Gastroesophageal sphincter (tissue), 3 donors: Measurements from ENCODE around the gene COL28A1.

ENCODE experiments used
- CTCF ChIP-seq, 4 experiments: fragments of 200-600 bp in 2 of 4; fragments of 450-650 bp in 2 of 4; sonication (generic) in 1 of 4; IDR thresholded peaks; one replicate each; pipeline ENCODE4 v1.5.1; 2017 to 2019; ENCODE audit warnings: antibody characterized with exemption in 4 of 4, mild to moderate bottlenecking in 2 of 4, moderate library complexity in 2 of 4
- POLR2A ChIP-seq, 2 donors: fragments of 450-650 bp; IDR thresholded peaks; one replicate each; pipeline ENCODE4 v1.6.1; 2017; ENCODE audit warnings: antibody characterized with exemption in 2 of 2, mild to moderate bottlenecking in 2 of 2, moderate library complexity in 1 of 2

DNA sequence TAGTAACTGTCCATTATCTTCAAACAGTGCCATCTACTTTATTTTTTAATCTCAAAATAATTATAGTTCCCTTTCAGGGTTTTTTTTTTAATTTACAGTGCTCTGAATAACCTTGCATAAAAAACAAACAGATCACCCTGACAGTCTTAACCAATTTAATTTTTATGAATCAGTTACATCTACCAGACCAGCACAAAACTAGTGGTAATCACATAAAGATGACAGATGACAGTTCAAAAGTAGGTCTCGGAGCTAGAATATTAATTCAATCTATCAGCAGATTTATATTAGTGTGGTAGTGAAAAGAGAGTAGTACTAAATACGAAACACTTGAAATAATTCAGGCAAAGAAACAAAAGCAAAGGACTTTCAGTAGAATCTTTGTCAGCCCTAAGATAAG, 53.9 kb downstream of the COL28A1 start:
- TF ChIP-seq POLR2A (IDR thresholded peaks at IDR 0.05), result no peak
- TF ChIP-seq CTCF (IDR thresholded peaks at IDR 0.05), result no peak
